Raji (cell line): Measurements from ENCODE around the gene THSD8.

Experiments used
- POLR2A ChIP-seq: IDR thresholded peaks from 2 replicates; pipeline ENCODE4 v1.6.1; 2011; ENCODE audit warnings: low read depth, low read length, control low read depth; ENCODE audit not compliant: insufficient read depth

Gene THSD8

DNA sequence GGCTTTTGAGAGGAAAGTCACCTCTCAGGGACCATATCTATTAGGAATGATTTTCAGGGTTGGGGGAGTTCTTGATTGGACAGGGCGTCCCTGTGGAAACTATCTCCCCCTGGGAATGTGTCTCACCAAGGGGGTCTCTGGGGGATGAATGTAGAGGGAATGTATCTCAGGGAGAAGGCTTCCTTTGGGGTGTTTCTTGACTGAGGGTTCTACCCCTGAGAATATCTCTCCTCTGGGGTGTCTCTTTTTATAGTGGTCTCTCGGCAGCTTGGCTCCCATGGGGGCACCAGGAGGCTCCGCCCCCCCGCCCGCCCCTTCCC, 31.5 kb downstream of the THSD8 start:
- TF ChIP-seq POLR2A: 0 out of 2 replicates have a peak, but pooled peaks have one; percentile 23

DNA sequence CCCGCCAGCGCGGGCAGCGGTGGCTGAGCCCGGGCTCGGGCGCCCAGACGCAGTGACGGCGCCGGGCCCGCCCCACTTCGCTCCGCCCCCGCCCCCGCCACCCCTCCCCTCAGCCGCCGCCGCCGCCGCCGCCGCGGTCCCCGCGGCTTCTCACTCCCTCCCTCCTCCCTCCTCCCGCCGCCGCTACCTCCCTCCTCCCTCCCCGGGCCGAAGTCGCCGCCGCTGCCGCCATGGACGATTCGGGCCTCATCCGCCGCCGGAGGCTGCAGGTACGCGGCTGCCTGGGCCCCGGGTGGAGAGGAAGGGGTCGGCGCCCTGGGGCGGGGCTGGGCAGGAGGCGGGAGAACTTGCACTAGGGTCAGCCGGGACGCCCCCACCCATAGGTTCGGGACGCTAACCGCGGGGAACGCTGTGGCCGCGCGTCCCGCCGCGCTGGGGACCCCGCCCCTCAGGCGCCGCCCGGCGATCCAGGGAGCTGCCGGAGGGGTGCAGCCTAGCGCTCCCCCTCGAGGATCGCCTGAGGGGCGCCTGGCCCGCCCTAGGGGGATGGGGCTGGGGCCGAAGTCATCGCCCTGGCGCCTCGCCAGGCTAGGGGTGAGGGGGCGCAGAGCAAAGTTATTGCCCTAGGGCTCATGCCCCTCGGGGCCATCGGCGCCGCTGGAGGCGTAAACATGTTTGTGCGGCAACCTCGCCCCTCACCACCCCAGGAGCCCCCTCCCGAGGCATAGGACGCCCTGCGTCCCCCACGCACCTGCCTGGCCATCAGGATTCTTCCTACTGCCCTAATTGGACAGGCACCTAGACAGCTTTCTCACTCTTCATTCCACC, 32.1 kb downstream of the THSD8 start:
- TF ChIP-seq POLR2A: no peak

DNA sequence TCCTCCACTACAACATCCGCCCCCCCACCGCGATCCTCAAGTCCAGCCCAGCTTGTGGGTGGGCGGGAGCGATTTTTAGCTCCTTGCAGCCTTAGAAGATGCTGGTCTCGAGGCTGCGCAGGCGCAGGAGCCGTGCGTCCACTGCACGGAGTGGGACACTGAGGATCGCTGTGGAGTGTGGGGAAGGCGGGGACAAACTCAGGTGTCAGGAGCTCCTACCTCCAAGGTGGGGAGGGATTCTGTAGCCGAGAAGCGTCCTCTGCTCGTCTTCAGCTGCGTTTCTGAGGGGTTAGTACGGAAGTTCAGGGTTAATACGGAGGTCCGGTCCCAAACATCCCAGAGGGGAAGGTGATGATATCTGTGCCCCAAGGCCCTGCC, 32.7 kb downstream of the THSD8 start, which contains the start of gene RTBDN:
Gene RTBDN (minus strand): TSS at position 14 of the 378 bp plus-strand sequence. CDS start 4,600 bp downstream, outside the sequence.
- TF ChIP-seq POLR2A: no peak

DNA sequence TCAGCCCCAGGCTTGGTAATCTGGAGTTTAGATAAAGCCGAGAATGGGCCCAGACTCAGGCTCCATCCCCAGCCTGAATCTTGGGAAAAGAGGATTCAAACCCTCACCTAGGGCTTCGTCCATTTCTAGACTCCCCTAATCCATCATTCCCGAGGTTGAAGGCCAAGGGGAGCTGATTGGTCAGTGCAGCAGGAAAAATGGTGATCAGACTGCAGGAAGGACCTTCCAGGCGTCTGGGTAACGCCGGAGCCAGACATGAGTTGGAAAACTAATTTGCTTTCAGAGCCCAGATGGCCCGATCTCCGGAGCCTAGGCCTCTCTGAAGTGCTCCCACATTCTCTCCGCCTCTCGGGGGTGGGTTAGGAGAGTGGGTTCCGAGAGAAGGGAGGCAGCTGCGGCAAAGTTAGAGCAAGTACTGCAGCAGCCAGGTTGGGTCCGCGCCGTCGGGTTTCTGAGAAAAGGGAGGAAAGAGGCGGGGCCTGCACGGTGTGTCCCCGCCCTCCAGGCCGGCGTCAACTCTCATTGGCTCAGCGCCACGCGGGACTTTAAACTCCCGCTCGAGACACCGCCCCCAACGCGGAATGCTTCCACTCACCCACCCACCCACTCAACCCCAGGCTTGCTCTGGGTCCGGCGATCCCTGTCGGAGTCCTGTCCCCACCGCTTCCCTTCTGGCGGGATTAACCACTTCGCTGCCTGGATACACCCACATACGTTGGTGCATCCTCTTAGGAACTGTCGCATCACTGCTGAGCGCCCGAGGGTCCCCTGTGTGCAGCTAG, 33.3 kb downstream of the THSD8 start:
- no peak for TF ChIP-seq POLR2A

DNA sequence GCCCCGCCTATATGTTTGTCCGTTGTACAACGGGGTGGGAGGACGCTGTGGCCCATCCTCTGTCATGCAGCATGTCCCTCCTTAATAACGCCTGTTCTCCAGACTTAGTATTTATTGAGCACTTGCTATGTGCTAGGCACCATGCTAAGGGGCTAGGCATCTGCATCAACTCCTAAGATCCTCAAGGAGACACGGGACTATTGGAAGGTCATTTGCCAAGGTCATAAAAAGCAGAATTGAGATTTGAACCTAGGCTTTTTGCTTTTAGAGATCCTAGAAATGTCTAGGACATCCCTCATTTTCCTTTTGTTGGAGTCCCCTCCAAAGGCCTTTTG, 34.6 kb downstream of the THSD8 start:
- 0 out of 2 replicates have a peak, but pooled peaks have one; percentile 35 for TF ChIP-seq POLR2A

DNA sequence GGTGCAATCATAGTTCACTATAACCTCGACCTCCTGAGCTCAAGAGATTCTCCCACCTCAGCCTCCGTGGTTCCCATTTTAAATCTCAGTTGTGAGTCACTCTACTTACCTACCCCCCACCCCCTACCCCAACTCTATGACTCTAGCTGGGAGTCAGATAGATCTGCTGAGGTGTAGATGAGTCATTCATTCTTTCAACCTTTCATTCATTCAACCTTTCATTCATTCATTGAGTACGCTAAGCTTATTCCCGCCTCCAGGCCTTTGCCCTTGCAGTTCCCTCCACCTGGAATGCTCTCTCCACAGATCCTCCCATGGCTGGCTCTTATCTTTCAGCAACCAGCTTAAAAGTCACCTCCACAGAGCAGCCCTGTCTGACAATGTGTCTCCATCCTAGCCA, 35.4 kb downstream of the THSD8 start:
- TF ChIP-seq POLR2A: no peak

DNA sequence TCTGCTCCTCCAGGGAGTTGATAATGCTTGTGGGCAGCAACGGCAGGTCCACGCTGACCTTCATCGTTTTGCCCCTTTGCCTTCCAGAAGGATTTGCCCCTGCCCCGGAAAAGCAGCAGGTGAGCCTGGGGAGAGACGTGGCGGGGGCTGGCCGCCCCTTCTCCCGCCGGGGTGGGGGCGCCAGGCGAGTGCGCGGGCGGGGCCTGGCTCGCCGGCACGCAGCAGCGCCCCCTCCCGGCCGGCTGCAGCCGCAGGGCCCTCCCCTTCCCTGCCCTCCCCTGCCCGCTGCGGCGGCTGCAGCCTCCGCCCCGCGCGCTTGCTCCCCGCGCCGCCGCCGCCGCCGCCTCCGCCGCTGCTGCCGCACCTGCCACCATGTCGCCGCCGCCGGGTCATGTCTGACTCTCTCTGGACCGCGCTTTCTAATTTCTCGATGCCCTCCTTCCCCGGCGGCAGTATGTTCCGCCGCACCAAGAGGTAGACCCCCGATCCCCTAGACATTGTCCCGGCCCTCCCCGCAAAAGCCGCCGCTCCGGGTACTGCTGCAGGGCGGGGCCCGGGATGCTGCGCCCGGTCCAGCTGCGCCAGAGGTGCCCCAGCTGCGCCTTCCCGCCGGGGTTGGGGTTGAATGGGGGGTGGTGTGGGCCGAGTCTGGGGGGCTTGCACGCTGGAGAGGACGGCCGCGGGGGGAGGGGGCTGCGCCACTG, 36.5 kb downstream of the THSD8 start, which contains the start of gene MAST1:
Gene MAST1 (plus strand): TSS at position 334 of the 704 bp plus-strand sequence. CDS start 58 bp downstream, at position 392.
- peak; percentile 33 for TF ChIP-seq POLR2A

DNA sequence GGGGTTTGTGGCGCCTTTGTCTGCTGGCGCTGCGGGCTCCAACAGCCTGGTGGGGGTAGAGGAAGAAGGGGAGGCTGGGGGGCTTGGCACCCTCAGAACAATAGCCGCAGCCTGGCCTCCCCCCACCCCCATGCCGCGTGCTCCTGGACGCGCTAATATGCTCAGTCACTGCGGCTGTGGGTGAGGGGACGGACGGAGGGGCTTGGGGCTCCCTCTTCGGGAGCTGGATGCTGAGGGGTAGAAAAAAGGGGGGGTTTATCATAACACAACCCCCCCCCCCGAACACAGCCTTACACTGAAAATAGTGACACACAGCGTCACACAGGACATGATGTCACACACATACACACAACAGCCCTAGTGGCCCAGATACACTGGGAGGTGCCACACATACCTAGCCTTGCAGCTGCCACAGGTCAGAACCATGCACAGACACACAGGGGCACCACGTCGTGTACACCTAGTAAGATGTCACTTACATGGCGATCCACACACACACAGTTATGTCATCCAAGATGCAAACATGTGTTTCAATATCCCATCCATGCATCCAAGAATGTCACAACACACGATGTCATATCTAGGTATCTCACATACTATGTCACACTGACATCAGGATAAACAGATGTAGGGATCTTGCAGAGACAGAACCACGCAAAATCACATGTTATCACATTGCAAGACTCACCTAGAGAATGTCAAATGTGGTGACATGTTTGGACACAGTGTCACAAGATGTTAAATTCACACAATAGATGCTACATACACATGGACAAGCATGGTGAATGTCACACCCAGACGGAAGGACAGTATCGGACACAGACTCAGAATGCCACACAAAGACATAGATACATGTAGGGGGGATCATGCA, 37.3 kb downstream of the THSD8 start:
- no peak for TF ChIP-seq POLR2A

DNA sequence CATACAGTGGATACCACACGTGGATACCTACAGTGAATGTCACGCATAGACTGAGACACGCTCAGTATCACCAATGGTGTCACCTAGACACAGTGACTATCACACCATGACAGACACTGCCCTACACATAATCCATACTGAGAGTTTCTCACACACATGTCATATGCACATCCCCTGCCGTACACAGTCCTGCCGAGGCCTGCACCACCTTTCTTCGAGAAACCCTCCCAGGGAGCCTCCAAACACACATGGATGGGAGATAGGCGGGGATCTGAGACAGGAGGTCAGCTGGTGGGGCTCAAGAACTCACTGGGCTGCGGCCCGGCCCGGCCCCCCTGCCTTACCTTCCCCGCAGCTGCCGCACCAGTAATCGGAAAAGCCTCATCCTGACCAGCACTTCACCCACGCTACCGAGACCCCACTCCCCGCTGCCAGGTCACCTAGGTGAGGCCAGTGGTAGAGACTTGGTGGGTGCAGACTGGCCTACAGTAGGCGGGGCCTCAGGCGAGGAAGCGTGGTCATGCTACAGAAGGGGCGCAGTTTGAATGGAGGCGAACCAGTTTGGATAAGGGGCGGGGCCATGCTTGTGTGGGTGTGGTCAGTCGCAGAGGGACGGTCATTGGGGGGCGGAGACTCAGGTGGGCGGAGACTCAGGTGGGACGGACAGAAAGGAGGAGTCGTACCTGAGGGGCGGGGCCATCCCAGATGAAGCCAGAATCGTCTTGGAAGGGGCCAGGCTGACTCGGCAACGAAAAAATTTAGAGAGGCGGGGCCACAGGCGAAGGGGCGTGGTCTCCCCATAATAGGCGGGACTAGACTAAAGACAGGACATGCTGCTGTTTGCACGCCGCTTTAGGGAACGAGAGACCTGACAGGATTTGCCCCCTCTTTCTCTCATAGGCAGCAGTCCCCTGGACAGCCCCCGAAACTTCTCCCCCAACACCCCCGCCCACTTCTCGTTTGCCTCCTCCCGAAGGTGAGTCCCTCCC, 38.5 kb downstream of the THSD8 start:
- TF ChIP-seq POLR2A: no peak

DNA sequence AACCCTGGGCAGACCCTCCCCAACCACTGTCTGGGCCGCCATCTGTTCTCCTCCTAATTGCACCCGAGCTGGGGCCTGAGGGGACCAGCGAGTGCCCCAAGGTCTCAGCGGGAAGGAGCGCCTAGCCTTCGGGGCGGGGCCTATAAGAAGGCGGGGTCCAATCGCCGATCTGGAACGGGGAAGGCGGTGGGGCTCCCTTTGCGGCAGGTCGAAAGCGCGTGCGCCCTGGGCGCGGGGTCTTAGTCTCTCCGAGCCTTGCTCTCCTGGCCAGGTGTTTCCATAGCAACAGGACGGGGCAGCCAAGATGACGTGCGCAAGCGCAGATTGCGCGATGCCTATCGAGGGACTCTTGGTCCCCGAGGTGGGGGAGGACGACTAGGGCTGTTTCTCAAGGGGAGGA, 39.2 kb downstream of the THSD8 start:
- TF ChIP-seq POLR2A: no peak

DNA sequence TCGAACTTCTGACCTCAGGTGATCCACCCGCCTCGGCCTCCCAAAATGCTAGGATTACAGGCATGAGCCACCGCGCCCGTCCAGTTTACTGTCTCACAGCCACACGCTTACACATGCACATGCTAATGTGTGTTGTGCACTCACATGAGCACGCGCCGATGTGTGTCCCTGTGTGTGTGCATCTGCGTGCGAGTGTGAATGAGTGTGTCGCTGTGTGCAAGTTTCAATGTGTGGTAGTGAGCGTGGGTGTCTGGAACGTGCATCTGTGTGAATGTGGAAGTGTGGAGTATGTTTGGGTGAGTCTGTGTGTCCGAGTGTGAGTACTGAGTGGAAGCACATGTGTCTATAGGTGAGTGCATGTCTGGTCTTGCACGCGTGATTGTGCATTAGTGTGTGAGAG, 40.6 kb downstream of the THSD8 start:
- no peak for TF ChIP-seq POLR2A

DNA sequence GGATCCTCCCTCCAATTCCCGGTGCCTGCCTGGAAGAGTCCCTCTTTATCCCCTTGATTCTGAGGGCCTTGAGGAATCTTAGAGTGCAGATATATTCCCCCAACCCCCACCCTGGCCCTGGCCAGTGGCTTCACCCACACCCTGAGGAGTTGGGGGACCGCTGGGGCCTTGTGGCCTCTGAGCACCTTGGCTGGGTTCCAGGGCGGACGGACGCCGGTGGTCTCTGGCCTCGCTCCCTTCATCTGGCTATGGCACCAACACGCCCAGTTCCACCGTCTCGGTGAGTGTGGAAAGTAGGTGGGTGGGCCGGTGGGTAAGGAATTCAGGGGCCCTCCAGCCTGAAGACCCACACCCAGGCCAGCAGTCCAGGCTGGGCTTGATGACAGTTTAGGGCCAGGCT, 41.5 kb downstream of the THSD8 start:
- TF ChIP-seq POLR2A: no peak

DNA sequence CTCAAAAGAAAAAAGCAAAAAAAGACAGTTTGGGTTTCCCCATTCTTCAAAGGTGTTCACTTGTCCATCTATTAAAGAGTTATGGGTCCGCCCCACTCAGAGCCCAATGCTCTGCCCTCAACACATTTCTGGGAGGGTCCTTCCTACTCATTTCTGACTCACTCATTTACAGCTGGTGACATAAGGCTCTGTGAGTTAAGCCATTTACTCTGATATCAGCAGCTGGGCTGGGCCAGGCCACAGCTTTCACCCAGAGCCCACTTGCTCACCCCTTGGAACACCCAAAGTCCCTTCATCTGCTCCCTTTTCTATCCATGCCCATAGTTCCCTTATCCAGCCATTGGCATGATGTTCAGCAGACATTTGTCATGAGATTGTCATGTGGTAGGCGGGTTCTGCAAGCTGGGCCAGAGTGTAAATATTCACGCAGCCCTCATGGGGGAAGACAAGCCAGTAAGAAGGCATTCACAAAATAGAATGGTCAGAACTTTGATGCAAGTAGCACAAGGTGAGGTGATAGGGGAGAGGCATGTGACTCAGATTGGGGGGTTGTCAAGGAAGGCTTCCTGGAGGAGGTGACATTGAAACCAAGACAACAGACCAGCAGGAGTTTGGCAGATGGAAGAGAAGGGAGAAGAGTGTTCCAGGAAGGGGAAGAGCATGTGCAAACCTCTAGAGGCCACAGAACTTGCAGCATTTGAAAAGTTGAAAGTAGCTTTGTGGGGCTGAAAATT, 42.3 kb downstream of the THSD8 start:
- no peak for TF ChIP-seq POLR2A
